Amniotic epithelial cell (primary cell): ENCODE results near the gene GRIA2.

ENCODE experiments used
- DNase-seq: peaks from one replicate; pipeline ENCODE4 v3.0.0-alpha.2; 2010; ENCODE audit warnings: low read depth

GRIA2 gene

DNA sequence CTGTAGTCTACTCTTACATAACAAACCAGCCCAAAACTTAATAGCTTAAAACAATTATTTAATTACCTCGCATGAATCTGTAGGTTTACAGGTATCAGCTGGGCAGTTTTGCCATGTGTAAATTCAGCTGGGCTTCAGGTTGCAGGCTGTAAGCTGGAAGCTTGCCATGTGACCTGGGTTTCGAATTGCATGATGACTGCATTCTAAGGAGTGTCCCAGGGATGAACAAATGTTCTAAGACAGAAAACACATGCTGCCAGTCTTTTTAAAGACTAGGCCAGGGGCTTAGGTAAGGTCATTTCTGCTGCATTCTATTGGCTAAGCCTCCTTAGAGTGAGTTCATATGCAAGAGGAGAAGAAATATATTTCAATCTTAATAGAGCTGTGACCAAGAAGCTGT lies 44.8 kb downstream of the GRIA2 start:
- peak; percentile 1 for DNase-seq

- DNase-seq, result no peak
Measured at GRCh38 chr4:157270108-157270507, 49.6 kb downstream of the GRIA2 start.

DNA sequence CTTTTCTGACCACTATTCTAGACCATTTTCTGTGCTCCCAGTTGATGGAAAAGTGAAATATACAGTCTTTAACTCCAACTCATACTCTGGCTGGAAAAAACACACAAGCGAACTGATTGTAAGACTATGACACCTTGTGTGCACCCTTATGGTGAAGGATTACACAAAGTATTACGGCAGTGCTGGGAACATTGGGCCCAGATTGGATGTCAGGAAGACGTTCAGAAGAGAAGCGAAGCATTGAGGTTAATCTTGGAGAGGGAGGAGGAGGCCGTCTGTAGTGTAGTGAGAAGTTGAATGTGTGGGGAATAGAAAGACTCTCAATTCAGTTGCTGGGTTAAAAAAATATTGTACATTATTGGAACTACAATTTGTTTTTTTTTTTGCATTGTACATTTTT lies 50.0 kb downstream of the GRIA2 start:
- no peak for DNase-seq

- DNase-seq, result no peak
Measured at GRCh38 chr4:157271166-157271869, 50.8 kb downstream of the GRIA2 start.

DNA sequence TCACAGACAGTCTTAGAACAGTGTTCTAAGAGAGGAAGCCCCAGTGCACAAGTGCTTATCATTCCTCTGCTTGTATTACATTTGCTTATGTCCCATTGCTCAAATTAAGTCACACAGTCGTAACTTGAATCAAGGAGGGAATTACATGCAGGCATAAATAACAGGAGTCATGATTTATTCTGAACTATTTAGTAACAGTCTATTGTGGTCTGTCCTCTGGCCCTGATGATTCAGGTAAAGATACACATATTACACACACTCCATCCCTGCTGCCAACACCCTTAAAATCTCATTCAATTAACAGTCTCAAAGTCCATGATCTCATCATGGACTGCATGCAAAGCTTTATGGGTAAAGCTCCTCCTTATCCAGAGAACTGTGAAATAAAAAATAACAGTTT lies 60.1 kb downstream of the GRIA2 start:
- DNase-seq, result no peak

DNA sequence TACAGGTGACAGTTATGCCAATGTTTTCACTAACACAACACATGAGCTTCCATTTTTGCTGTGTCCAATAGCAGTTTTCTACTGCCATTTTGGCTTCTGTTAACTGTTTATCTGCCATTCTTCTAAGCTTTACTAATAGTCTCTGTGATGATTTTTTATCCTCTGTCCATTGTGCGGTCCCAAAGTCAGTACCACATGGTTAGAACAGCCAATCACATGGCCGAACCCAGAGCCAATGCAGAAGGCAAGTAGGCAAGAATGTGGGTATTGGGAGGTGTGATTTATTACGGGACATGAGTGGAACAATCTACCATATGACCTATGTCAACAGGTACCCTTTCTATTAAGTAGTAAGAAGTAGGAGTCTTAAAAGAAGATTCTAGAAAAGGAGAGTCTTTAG lies 61.5 kb downstream of the GRIA2 start:
- DNase-seq, result no peak

DNA sequence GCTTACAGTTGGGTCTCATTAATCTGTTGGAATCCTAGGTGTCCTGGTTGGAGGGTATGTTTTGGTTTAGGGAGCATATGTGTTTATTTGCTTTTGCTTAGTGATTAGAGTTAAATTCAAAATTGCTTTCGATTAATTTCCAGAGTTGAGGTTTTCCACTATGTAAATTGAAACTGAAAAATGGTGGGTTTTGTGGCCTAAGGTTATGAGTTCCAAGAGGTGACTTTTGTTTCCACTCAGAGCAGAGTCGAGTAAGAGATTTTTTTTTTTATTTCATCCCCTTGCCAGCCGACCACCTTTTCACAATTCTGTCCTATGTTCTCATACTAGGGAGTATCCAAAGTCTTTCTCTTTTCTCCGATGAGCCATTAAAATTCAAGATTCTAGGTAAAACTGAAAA lies 66.9 kb downstream of the GRIA2 start:
- DNase-seq, result no peak

DNA sequence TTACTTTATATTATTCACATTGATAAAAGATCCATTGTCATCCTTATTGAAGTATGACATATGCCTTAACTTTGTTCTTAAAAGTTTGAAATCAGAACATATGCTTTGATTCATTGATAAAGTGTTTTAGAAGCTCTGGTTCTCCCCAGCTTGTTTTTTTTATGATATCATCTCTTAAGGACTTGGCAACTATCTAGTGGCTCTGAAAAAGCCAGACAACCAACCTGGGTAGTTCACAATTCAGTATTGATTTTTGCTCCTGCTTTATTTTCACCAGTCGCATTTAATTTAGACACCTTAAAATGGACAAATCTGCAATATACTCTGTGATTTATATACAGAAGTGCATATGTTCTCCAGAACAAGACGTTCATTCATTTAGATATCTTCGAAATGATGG lies 70.1 kb downstream of the GRIA2 start:
- no peak for DNase-seq

GRCh38 chr4:157291071-157291470 lies 70.5 kb downstream of the GRIA2 start:
- no peak for DNase-seq

GRCh38 chr4:157293673-157294072 lies 73.1 kb downstream of the GRIA2 start:
- DNase-seq, result no peak

GRCh38 chr4:157294575-157294974 lies 74.0 kb downstream of the GRIA2 start:
- DNase-seq, result no peak

GRCh38 chr4:157300701-157301100 lies 80.2 kb downstream of the GRIA2 start:
- DNase-seq, result no peak

GRCh38 chr4:157303471-157303960 lies 83.0 kb downstream of the GRIA2 start:
- DNase-seq, result no peak

- no peak for DNase-seq
Measured at GRCh38 chr4:157304769-157305168, 84.2 kb downstream of the GRIA2 start.

DNA sequence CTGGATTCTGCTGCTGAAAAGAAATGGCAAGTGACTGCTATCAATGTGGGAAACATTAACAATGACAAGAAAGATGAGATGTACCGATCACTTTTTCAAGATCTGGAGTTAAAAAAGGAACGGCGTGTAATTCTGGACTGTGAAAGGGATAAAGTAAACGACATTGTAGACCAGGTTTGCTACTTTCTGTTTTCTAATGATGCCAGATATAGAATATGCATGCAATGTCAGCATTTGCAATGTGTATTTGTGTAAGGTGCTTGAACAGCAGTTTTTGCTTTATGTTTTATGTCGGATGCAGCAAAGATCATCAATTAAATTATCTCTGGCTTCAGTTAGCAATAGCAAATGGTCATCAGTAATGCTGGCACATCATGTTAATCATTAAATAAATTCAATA lies 92.2 kb downstream of the GRIA2 start:
- no peak for DNase-seq

DNA sequence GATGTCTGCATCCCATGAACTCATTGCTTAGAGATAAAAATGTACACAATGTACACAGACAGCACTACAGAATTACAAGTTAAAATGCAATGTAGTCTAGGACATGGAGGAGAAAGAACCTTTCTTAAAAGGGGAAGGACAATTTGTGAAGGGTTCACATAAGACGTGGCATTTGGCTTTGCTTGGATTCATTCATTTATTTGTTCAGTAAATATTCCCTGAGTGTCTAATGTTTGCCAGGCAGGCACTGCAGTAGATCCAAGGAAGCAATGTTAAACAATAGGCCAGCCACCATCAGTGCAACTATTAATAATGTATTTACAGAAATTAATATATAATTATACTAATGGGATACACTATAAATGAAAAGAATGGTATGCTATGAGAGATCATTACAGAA lies 94.4 kb downstream of the GRIA2 start:
- no peak for DNase-seq

DNA sequence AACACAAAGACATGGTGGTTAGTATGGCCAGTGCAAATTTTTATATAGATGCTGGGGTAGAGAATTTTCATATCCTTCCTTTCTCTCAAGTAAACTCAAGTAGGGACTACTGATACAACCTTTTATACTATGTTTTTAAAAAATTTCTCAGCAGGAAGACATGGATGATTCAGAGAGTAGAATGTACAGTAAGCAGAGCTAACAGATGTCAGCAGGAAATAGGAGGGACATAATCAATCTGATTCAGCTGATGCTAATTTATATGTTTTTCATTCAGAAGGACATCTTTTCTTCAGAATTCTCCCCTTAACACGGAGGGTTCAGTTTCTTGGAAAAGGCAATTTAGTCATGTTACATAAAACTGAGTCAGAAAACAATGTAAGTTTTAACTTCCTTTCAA lies 95.4 kb downstream of the GRIA2 start:
- no peak for DNase-seq

- no peak for DNase-seq
Measured at GRCh38 chr4:157320092-157320491, 99.6 kb downstream of the GRIA2 start.

DNA sequence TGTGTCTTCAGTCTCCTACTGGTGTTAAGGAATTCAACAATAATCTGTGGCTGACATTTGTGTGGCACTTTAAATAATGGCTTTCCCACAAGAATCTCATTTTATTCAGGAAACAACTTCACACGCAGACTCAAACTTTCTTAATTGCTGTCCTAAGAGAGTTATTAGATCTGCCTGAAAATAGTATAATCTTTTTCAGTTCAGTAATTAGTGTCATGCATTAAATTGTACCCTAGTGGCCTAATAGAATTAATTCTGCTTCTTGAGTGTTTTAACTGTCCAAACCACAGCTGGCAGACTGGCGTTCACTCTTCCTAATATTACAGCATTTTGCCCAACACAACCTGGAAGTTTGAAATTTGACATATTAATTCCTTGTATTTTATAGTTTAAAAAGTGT lies 107.1 kb downstream of the GRIA2 start:
- no peak for DNase-seq

DNA sequence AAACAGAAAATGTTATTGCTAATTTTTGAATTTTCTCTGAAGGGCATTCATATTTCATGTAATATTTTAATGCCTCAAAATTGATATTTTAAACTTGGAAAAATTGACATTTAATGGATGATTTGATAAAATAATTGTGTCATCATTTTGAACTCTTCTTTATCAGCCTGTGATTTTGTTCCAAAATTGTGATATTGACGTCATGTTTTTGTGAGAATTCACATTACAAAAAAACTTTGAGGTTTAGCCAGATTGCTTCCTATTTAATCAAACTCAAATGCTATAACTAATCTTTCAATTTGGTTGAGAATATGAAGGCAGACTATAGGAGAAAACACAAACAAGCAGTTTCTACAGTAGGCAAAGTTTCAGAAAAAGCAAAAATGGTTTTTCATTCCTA lies 137.4 kb downstream of the GRIA2 start:
- no peak for DNase-seq

GRCh38 chr4:157358439-157358838 lies 137.9 kb downstream of the GRIA2 start:
- no peak for DNase-seq

GRCh38 chr4:157358851-157359250 lies 138.3 kb downstream of the GRIA2 start:
- no peak for DNase-seq

GRCh38 chr4:157363360-157363759 lies 142.8 kb downstream of the GRIA2 start:
- DNase-seq, result no peak

DNA sequence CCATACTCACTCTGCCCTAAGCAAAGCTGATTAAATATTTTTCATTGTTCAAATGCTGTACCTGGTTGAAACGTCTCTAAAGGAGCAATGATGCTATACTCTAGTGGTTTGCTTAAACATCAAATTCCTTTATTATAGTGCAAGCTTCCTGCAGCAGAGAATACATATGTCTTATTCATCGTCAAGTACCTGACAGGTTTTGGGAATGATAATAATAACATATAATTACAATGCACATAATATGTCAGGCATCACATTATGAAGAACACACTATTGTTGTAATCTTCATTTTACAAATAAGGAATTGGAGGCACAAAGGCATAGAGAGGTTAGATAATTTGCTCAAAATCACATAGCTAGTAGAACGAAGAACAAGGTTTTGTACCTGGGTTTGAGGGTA lies 151.6 kb downstream of the GRIA2 start:
- no peak for DNase-seq
